Prostate gland (tissue), 2 donors: ENCODE measurements around the gene SQSTM1. TPM values are rescaled to one million over a fixed set of nuclear protein-coding genes. Genes with fewer than 3 reads are reported as not detected.

Experiments used
- DNase-seq: peaks from one replicate; pipeline ENCODE4 v3.0.0-alpha.2; 2019; ENCODE audit warnings: low spot score
- H3K27ac ChIP-seq, 2 donors: fragments of 200-600 bp; sonication (generic); 2 replicates each; pipeline ENCODE4 v1.5.1; 2017 to 2019
- H3K27me3 ChIP-seq: fragments of 200-600 bp; sonication (generic); replicated peaks from 2 replicates; pipeline ENCODE4 v1.5.1; 2019; ENCODE audit not compliant: insufficient read depth
- H3K36me3 ChIP-seq, 2 donors: fragments of 200-600 bp; sonication (generic); 1 replicate in 1 of 2; 2 replicates in 1 of 2; pipeline versions ENCODE4 v1.5.1 to v1.8.1; 2017 to 2019
- H3K4me1 ChIP-seq: fragments of 200-600 bp; sonication (generic); replicated peaks from 2 replicates; pipeline ENCODE4 v1.5.1; 2019
- H3K4me3 ChIP-seq, 2 donors: fragments of 200-600 bp; sonication (generic); 2 replicates each; pipeline ENCODE4 v1.5.1; 2017 to 2019
- H3K9me3 ChIP-seq: fragments of 200-600 bp; sonication (generic); 2 replicates; pipeline ENCODE4 v1.5.1; 2017
- CTCF ChIP-seq, 4 experiments: fragments of 200-600 bp in 2 of 4; fragments of 450-650 bp in 2 of 4; sonication (generic) in 2 of 4; IDR thresholded peaks; 1 replicate in 3 of 4; 2 replicates in 1 of 4; pipeline ENCODE4 v1.5.1; 2016 to 2019; ENCODE audit warnings: antibody characterized with exemption in 4 of 4, mild to moderate bottlenecking in 2 of 4, moderate library complexity in 2 of 4
- POLR2A ChIP-seq: fragments of 450-650 bp; IDR thresholded peaks from one replicate; pipeline ENCODE4 v1.6.1; 2016; ENCODE audit warnings: antibody characterized with exemption, mild to moderate bottlenecking
- POLR2AphosphoS5 ChIP-seq: sonication (generic); formaldehyde crosslinking; IDR thresholded peaks from one replicate; pipeline ENCODE4 v1.6.1; 2017; ENCODE audit warnings: antibody characterized with exemption
- WGBS: methylation state at CpG from one replicate; pipeline ENCODE4 v1.1.5; 2018; 5-methylcytosine and 5-hydroxymethylcytosine counted together
- intact Hi-C: fragments of 100-400 bp; cut with DNase I; formaldehyde crosslinking; loops from one replicate; pipeline ENCODE4 v1.14.2; 2022
- total RNA-seq, 2 donors: library from RNA; depleted of rRNA; stranded (reverse); fragments of >200 nt; gene quantifications; one replicate each; pipeline ENCODE4 v1.1.0, GENCODE V29; 2016

SQSTM1 gene
- total RNA-seq, result 100 to 1,000 TPM; 377 to 527 TPM

- peaks cover 23% of the 10 kb centered on the region in 2 donors for H3K36me3 ChIP-seq
- H3K27me3 ChIP-seq, result no peaks in the 10 kb centered on the region
- 2% methylated on average over 47 of the region's 81 CpGs for WGBS
- H3K9me3 ChIP-seq, result no peaks in the 10 kb centered on the region
- TF ChIP-seq POLR2AphosphoS5 (peak; percentile 91), CTCF (IDR thresholded peaks at IDR 0.05) (peak in 2 of 4 experiments; percentile 21 to 37), POLR2A (peak; percentile 100)
- H3K4me3 ChIP-seq, result peak within 1 kb of the TSS; percentile 98 to 100
- peak; percentile 74 for DNase-seq
- intact Hi-C loops, result loop anchor here (2.0 to 5.0 kb wide), 3 partner anchors 14 to 123 kb away; partner anchors contain the start of genes CANX, MGAT4B and MRNIP
- H3K27ac ChIP-seq, result peak within 1 kb of the TSS; percentile 100
- peaks cover 32% of the 10 kb centered on the region for H3K4me1 ChIP-seq
These were observed at the start of gene SQSTM1 for GRCh38 chr5:179820483-179821297. TSS of gene SQSTM1 (plus strand) at chr5:179820905. CDS start at chr5:179820937, 32 bp downstream.

- 87% methylated on average over 4 of the region's 4 CpGs for WGBS
- intact Hi-C loops, result no loop called here
- TF ChIP-seq POLR2A, result no peak
- no peak for TF ChIP-seq POLR2AphosphoS5
- no peak for TF ChIP-seq CTCF (IDR thresholded peaks at IDR 0.05)
These were observed 49.3 kb upstream of the SQSTM1 start for GRCh38 chr5:179771311-179771895.

GRCh38 chr5:179772351-179772750 lies 48.4 kb upstream of the SQSTM1 start:
- Histone ChIP-seq H3K27me3 (no peaks in the 10 kb centered on the region), H3K4me3 (no peak overlapping the region), H3K36me3 (peaks cover 7 to 38% of the 10 kb centered on the region in 2 donors), H3K9me3 (no peaks in the 10 kb centered on the region), H3K4me1 (peaks cover under 1% of the 10 kb centered on the region), H3K27ac (no peak overlapping the region)
- no peak for DNase-seq
- WGBS, result 90% methylated on average over 6 of the region's 6 CpGs
- TF ChIP-seq CTCF (IDR thresholded peaks at IDR 0.05) (no peak), POLR2A (no peak), POLR2AphosphoS5 (no peak)
- intact Hi-C loops, result no loop called here

More at GRCh38 chr5:179771311-179771895, 49.3 kb upstream of the SQSTM1 start:
- Histone ChIP-seq H3K9me3 (no peaks in the 10 kb centered on the region), H3K36me3 (peaks cover 7 to 38% of the 10 kb centered on the region in 2 donors), H3K4me3 (no peak overlapping the region), H3K27ac (no peak overlapping the region), H3K27me3 (no peaks in the 10 kb centered on the region), H3K4me1 (no peaks in the 10 kb centered on the region)
- DNase-seq, result no peak

- Histone ChIP-seq H3K27me3 (no peaks in the 10 kb centered on the region), H3K36me3 (peaks cover 7 to 38% of the 10 kb centered on the region in 2 donors), H3K4me1 (peaks cover 2% of the 10 kb centered on the region), H3K9me3 (no peaks in the 10 kb centered on the region), H3K27ac (no peak overlapping the region), H3K4me3 (no peak overlapping the region)
- 90% methylated on average over 9 of the region's 9 CpGs for WGBS
- intact Hi-C loops, result no loop called here
- DNase-seq, result no peak
- no peak for TF ChIP-seq POLR2AphosphoS5
- TF ChIP-seq POLR2A, result no peak
- no peak for TF ChIP-seq CTCF (IDR thresholded peaks at IDR 0.05)
These were observed 47.0 kb upstream of the SQSTM1 start for GRCh38 chr5:179773686-179774040.
